GM10266 (cell line): ENCODE results near the gene ASB18.

Source experiments
- DNase-seq: peaks from one replicate; pipeline ENCODE4 v3.0.0; 2012; ENCODE audit errors: extremely low spot score
- TF ChIP-seq, protein P1 (sequence below): IDR thresholded peaks from 2 replicates; pipeline ENCODE4 v1.5.1; 2012; ENCODE audit warnings: mild to moderate bottlenecking, low read depth; ENCODE audit not compliant: control insufficient read depth, insufficient read depth; ENCODE audit errors: missing control alignments

ASB18 gene

DNA sequence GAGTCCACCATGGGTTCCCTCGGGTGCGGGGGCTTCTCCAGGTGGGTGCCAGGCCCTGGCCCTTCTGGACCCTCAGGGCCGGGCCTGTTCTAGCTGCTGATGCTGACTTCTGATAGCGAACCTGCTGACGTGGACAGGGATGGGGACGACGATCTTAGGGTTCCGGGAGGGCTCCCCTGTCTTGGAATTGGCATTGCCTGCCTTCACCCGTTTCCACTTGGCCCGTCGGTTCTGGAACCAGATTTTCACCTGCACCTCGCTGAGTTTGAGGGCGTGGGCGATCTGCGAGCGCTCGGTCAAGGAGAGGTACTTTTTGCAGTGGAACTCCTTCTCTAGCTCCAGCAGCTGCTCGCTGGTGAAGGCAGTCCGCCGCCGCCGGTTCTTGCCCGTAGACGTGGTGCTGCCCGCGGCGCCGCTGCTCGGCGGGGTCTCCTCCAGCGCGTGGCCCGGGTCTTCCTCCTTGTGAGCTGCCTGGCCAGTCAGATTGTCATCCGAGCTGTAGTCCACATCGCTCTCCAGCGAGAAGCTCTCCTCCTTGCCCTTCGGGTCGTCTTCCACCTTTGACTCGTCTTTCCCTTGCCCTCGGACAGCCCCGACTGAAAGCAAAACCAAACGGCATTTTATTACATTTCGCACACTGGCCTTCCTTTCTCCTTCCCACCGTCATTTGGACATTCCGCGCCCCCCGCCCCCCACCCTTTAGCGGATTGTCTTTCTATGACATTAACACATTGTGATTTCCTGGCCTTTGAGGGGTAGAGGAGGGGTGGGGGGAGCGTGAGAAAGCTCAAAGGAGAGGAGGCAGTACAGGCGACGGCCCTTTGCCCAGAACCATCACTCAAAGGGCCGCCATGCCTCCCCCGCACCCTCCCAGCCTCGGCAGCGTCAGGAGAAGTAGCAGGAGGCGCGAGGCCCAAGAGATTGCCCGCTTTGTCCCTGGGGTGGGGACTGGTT, 98.1 kb downstream of the ASB18 start:
- TF ChIP-seq, protein P1, sequence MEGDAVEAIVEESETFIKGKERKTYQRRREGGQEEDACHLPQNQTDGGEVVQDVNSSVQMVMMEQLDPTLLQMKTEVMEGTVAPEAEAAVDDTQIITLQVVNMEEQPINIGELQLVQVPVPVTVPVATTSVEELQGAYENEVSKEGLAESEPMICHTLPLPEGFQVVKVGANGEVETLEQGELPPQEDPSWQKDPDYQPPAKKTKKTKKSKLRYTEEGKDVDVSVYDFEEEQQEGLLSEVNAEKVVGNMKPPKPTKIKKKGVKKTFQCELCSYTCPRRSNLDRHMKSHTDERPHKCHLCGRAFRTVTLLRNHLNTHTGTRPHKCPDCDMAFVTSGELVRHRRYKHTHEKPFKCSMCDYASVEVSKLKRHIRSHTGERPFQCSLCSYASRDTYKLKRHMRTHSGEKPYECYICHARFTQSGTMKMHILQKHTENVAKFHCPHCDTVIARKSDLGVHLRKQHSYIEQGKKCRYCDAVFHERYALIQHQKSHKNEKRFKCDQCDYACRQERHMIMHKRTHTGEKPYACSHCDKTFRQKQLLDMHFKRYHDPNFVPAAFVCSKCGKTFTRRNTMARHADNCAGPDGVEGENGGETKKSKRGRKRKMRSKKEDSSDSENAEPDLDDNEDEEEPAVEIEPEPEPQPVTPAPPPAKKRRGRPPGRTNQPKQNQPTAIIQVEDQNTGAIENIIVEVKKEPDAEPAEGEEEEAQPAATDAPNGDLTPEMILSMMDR: no peak
- DNase-seq: no peak

DNA sequence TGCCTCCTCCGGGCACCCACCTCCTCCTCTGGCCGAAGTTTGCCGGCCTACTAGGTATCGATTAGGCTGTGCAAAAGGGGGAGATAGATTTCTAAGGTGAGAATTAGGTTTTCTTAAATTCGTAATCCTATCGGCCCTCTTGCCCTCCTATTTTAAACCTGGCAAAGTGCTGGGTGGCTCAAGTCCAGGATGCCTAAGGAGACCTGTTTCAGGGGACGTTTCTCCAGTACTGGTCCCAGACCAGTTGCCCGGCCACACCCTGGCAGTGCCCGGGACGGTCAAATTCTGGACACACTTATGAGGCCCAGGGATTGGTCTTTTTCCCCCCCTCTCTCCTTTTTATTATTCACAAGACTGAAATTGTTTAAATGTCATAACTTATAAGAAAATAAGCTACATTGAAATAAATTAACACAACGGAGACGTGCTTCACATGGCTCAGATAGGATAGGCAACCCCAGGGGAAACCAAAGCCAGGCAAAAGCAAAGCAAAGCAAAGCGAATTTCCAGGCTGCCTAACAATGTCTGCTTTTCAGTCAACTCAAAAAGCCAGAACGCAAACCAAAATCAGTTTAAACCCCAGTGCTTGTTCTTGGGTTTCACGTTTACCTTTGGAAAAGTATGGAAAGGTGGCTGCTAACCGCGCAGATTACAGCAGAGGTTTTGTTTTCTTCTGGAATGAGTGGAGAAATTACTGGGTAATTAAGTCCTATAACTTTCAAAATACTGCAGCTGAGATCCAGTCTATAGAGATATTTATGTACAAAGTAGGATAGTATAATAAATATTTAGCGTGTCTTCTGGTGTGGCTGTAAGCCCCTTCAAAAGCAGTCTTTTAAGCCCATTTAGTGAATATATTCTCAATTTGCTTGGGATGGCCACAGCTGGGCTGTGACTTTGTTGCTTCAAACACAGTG, 99.0 kb downstream of the ASB18 start:
- TF ChIP-seq, protein P1: no peak
- peak; percentile 28 for DNase-seq

DNA sequence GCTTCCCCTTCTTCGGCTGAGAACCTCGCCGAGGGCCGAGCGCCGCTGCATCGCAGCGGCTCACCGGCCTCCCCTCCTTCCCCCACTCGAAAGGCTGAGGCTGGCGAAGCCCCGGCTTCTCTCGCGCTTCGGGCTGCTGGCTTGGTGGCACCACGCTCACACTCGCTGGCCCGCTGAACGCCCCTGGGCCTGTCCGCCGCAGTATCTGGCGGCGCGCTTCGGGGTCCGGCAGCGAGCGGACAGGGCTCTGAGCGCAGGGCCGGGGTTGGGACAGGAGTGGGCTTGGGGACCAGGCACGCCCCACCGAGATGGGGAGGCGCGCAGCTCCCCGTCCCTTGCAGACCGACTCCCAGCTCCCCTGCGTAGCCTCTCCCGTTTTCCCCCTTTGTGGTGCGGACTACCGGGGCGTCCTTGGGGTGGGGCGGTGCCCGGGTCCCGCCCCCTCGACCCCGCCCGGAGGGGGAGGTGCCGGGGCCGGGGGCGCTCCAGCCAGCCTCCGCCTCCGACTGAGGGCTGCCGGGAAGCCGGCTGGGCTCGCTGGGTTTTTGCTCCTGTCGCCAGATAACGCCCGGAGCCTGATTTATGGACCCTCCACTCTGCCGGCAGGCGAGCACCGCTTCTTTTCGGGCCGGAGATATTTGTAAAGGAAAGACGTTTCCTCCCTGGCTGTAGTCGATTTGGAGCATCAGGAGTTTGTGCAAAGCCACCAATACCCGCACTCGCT, 99.8 kb downstream of the ASB18 start:
- TF ChIP-seq, protein P1: no peak
- DNase-seq: peak; percentile 21

DNA sequence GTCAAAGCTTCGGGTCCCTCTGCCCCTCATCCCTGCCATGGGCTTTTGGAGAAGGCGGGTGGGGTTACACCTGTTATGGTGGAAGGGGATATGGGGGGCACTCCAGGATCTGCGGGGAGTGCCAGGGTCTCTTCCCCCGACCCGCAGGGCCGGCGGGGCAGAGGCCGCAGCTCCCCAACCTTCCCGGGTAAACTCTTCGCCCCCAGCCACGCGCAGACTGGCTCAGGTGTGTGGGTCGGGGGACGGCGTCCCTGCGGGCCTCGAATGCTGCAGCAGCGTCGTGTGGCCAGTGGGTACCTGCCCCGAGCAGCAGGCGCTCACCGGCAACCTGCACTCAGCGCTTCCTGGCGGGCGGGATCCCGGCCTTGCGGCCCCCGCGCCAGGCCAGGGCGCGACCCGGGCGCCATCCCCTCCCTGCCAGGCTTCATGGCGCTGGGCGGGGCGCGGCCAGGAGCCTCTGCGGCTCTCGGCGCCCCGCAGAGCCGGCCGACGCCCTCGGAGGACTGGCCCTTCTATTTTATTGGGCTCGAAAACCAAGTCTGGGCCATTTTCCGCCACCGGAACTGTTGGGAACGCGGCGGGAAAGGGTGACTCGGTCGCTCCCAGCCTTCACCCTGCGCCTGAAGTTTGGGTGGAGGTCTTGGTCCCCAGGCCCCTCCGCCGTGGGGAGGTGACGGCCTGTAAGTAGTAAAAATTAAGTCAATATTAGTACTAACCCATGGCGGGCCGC, 100.6 kb downstream of the ASB18 start:
- peak; percentile 33 for DNase-seq
- TF ChIP-seq, protein P1: no peak

DNA sequence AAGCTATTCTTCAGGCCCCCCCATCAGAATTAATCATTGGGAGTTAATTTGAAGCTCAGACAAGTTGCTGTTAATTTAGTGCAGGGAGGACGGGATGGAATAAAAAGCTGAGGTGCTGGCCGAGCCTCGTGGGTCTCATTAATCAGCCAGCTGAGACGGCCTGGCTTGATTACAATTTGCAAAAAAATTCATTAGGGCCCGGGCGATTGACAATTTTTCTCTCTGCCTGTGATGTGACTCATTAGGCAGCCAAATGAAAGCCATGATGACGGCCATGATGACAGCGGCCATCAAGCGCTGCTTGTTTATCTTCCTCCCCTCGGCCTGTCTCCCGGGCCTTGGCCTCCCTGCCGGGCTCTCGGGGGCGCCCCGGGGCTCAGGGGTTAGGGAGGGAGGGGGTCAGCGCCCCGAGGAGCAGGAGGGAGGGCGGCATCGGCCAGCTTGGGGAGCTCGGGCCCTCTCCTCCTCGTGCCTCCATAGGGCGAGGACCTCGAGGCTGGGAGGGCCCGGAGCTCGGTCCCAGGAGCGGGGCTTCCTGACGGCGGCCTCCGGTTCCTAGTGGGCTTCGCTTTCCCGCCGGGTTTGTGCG, 101.2 kb downstream of the ASB18 start:
- DNase-seq: no peak
- TF ChIP-seq, protein P1: no peak

DNA sequence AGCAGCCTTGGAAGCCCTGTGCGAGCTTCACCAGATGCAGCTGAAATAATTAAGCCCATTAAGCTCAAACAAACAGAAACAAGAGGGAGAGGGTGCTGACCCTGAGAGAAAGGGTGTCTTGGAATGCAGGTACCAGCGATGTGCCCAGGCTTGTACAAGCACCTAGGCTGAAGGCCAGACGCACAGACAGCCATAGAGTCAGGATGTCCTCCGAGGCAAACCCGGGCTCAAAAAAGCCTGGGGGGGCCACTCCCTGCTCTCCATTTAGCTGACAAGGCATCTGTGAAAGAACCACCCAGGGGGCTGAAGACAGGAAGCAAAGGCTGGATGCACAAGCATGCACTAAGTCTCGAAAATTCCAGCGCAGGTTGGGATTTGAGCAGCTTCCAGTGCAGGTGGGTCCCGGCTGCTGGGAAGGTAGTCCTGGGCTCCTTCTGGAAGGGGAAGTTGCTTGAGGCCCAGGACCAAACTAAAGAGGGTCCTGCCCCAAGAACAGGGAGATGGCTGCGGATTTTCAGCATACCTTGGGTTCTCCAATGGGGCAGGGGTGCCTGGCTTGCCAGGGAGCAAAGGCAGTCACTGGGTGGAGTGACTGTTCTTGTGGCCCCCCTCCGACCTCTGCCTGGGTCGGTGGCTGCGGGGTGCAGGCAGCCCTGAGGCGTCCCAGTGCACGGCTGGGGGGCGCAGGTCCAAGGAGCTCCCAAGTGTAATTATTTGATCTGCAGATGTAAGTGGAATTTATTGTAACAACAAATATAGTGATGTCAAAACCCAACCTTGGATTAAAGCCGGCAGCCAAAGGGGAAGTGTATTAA, 102.0 kb downstream of the ASB18 start:
- TF ChIP-seq, protein P1: no peak
- DNase-seq: peak; percentile 48
